Cardiac muscle cell (in vitro differentiated cells and primary cell): ENCODE results near the gene TMEM247. TPM values are rescaled to one million over a fixed set of nuclear protein-coding genes. Genes with fewer than 3 reads are reported as not detected.

ENCODE experiments used
- DNase-seq, 2 donors: peaks; one replicate each; pipeline versions ENCODE4 v3.0.0 to v3.0.0-alpha.2; 2010 to 2017; ENCODE audit warnings: low read depth in 1 of 2, low spot score in 1 of 2
- H3K27ac ChIP-seq: fragments of 200-600 bp; sonication (generic); 2 replicates; pipeline ENCODE4 v1.5.1; 2016
- H3K27me3 ChIP-seq: fragments of 200-600 bp; sonication (generic); 2 replicates; pipeline ENCODE4 v1.6.0; 2016; ENCODE audit warnings: control low read depth
- H3K36me3 ChIP-seq: fragments of 200-600 bp; sonication (generic); 2 replicates; pipeline ENCODE4 v1.5.1; 2016; ENCODE audit warnings: control low read depth
- H3K4me1 ChIP-seq: fragments of 200-600 bp; sonication (generic); 2 replicates; pipeline ENCODE4 v1.8.1; 2017; ENCODE audit warnings: low read depth, mild to moderate bottlenecking, mixed run types
- H3K4me3 ChIP-seq: fragments of 200-600 bp; sonication (generic); 2 replicates; pipeline ENCODE4 v1.5.1; 2016; ENCODE audit warnings: mild to moderate bottlenecking
- H3K9me3 ChIP-seq: fragments of 200-600 bp; sonication (generic); 2 replicates; pipeline ENCODE4 v1.5.1; 2017; ENCODE audit warnings: low read depth, mild to moderate bottlenecking, control low read depth
- polyA plus RNA-seq: library from polyadenylated mRNA; unstranded; fragments of >200 nt; fragmentation: Nextera tagmentation; extraction: Ambion mirVana; gene quantifications from 2 replicates; pipeline ENCODE4 v1.2.1, GENCODE V29; 2016
- total RNA-seq: library from RNA; depleted of rRNA; stranded (reverse); fragments of >200 nt; gene quantifications from 2 replicates; pipeline ENCODE4 v1.2.3, GENCODE V29; 2016
- TF ChIP-seq, protein P1 (sequence below): IDR thresholded peaks from 2 replicates; pipeline ENCODE4 v1.5.1; 2012; ENCODE audit warnings: low read depth, mild to moderate bottlenecking, low read length

Gene TMEM247
- total and polyA plus RNA-seq, 2 experiments from 2014 or later = not detected

DNA sequence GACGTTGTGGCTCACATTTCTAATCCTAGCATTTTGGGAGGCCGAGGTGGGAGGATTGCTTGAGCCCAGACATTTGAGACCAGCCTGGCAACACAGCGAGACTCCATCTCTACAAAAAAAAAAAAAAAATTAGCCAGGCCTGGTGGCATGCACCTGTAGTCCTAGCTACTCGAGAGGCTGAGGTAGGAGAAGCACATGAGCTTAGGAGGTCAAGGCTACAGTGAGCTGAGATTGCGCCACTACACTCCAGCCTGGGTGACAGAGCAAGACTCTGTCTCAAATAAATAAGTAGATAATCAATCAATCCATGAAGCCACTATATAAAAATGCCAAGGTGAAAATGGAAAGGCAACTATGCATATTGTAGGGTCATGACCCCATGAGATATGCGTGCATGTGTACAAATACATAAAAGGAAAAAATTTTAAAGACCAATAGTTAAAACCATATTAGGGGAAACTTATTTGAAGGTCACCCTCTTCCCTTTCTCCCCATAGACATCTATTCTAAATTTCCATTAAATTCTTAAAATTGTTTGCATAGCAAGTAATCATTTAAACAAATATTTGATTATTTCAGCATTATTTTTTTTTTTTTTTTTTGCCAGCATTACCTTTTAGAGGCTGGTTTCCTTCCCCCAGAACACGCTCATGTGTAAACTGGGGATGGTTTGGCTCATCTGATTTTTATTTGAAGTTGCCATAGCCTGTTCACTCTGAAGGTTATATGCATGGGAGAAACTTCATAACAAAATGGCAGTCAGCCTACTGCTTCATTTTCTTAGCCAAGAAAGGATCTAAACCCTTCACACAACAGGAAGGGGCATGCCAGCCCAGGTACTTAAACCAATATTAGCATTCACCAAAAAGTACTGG is 37.3 kb upstream of the TMEM247 start:
- Histone ChIP-seq H3K9me3 (no peaks in the 10 kb centered on the region), H3K27me3 (no peaks in the 10 kb centered on the region), H3K27ac (no peak overlapping the region), H3K4me3 (no peak overlapping the region), H3K4me1 (no peaks in the 10 kb centered on the region), H3K36me3 (no peaks in the 10 kb centered on the region)
- TF ChIP-seq, protein P1, sequence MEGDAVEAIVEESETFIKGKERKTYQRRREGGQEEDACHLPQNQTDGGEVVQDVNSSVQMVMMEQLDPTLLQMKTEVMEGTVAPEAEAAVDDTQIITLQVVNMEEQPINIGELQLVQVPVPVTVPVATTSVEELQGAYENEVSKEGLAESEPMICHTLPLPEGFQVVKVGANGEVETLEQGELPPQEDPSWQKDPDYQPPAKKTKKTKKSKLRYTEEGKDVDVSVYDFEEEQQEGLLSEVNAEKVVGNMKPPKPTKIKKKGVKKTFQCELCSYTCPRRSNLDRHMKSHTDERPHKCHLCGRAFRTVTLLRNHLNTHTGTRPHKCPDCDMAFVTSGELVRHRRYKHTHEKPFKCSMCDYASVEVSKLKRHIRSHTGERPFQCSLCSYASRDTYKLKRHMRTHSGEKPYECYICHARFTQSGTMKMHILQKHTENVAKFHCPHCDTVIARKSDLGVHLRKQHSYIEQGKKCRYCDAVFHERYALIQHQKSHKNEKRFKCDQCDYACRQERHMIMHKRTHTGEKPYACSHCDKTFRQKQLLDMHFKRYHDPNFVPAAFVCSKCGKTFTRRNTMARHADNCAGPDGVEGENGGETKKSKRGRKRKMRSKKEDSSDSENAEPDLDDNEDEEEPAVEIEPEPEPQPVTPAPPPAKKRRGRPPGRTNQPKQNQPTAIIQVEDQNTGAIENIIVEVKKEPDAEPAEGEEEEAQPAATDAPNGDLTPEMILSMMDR = no peak
- no peak for DNase-seq

DNA sequence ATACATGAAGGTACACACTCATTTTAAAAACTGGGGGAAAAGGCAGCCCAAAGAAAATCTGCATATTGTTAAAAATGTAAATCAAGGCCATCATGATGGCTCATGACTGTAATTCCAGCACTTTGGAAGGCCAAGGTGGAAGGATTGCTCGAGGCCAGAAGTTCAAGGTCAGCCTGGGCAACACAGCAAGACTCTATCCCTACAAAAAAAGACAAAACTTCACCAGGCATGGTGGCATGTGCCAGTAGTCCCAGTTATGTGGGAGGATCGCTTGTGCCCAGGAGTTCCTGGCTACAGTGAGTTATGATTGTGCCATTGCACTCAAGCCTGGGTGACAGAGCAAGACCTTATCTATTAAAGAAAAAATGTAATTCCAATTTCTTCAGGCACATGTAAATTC is 34.6 kb upstream of the TMEM247 start:
- no peak for DNase-seq
- no peak overlapping the region for H3K4me3 ChIP-seq
- H3K9me3 ChIP-seq = no peaks in the 10 kb centered on the region
- no peaks in the 10 kb centered on the region for H3K4me1 ChIP-seq
- H3K36me3 ChIP-seq = no peaks in the 10 kb centered on the region
- no peak overlapping the region for H3K27ac ChIP-seq
- no peaks in the 10 kb centered on the region for H3K27me3 ChIP-seq
- TF ChIP-seq, protein P1 = no peak

DNA sequence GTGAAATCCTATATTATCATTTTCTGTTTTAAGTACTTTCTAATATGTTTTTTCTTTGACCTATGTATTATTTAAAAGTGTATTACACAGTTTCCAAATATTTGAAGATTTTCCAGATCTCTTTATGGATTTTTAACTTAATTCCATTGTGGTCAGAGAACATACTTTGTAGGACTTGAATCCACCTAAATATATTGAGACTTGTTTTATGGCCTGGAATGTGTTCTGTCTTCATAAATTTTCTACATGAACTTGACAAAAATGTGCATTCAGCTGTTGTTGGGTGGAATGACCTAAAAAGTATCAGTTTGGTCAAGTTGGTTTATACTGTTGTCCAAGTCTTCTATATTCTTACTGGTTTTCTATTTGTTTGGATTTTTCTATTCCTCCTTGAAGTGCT is 33.8 kb upstream of the TMEM247 start:
- no peak overlapping the region for H3K4me3 ChIP-seq
- no peak for DNase-seq
- no peak overlapping the region for H3K27ac ChIP-seq
- H3K36me3 ChIP-seq = no peaks in the 10 kb centered on the region
- no peaks in the 10 kb centered on the region for H3K4me1 ChIP-seq
- TF ChIP-seq, protein P1 = no peak
- no peaks in the 10 kb centered on the region for H3K9me3 ChIP-seq
- no peaks in the 10 kb centered on the region for H3K27me3 ChIP-seq

DNA sequence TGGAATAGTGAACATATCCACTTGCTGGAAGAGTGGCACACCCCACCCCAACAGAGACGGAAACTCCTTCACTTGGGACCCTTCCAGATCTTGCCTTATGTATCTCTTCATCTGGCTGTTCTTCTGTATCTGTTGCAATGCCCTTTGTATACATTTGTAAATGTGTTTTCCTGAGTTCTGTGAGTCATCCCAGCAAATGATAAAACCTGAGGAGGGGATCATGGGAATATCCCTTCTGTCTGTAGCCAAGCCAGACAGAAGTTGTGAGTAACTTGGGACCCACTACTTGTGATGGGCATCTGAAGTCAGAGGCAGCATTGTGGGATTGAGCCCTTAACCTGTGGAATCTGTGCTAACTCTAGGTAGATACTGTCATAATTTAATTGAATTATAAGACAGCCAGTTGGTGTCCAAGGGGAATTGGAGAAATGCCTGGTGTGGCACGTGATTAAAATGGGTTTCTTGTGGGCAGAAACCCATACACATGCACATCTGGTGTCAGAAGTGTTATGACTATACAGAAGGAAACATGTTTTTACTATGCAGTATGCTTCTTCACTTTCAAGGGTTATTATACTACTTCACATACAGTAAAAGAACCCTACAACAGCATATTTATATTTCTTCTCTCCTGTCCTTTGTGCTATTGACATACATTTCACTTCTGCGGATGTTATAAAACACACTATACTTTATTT is 32.3 kb upstream of the TMEM247 start:
- TF ChIP-seq, protein P1 = no peak
- H3K9me3 ChIP-seq = no peaks in the 10 kb centered on the region
- H3K36me3 ChIP-seq = no peaks in the 10 kb centered on the region
- H3K27ac ChIP-seq = no peak overlapping the region
- H3K4me1 ChIP-seq = no peaks in the 10 kb centered on the region
- H3K27me3 ChIP-seq = no peaks in the 10 kb centered on the region
- peak in 1 of 2 donors; percentile 41 for DNase-seq
- H3K4me3 ChIP-seq = no peak overlapping the region

DNA sequence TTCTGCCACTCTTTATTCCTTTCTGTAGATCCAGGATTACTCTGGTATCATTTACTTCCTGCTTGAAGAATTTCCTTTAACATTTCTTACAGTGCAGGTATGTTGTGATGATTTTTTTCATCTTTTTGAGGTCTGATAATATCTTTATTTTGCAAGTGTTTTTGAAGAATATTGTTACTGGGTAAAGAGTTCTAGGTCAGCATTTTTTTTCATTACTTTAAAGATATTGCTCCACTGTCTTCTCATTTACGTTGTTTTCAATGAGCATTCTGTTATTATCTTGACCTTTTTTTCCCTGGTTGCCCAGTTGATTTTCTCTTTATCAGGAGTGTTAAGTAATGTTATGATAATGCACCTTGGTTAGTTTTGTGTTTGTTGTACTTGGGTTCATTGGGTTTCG is 31.7 kb upstream of the TMEM247 start:
- Histone ChIP-seq H3K4me1 (no peaks in the 10 kb centered on the region), H3K4me3 (no peak overlapping the region), H3K27ac (no peak overlapping the region), H3K27me3 (no peaks in the 10 kb centered on the region), H3K9me3 (no peaks in the 10 kb centered on the region), H3K36me3 (no peaks in the 10 kb centered on the region)
- DNase-seq = no peak
- TF ChIP-seq, protein P1 = no peak
